Mucosa of descending colon (tissue), 3 donors: Measurements from ENCODE around the gene RHOBTB1. TPM values are rescaled to one million over a fixed set of nuclear protein-coding genes. Genes with fewer than 3 reads are reported as not detected.

Source experiments
- ATAC-seq: fragments of 200-7000 bp; cut with Tn5 transposase; one replicate; pipeline ENCODE4 v1.9.1; 2020; ENCODE audit warnings: mild to moderate bottlenecking, moderate library complexity
- DNase-seq, 3 donors: peaks; one replicate each; pipeline ENCODE4 v3.0.0-alpha.2; 2020
- H3K36me3 ChIP-seq: fragments of 200-600 bp; one replicate; pipeline ENCODE4 v1.8.0; 2021; ENCODE audit warnings: low read depth, mild to moderate bottlenecking
- H3K4me1 ChIP-seq: fragments of 200-600 bp; one replicate; pipeline ENCODE4 v1.8.0; 2021; ENCODE audit warnings: low read depth, mild to moderate bottlenecking
- H3K4me3 ChIP-seq: fragments of 200-600 bp; one replicate; pipeline ENCODE4 v1.8.0; 2021; ENCODE audit warnings: mild to moderate bottlenecking
- H3K9me3 ChIP-seq: fragments of 200-600 bp; one replicate; pipeline ENCODE4 v1.8.0; 2021; ENCODE audit warnings: mild to moderate bottlenecking
- intact Hi-C, 2 donors: fragments of 100-400 bp; cut with DNase I in 1 of 2; cut with micrococcal nuclease in 1 of 2; formaldehyde crosslinking; loops; one replicate each; pipeline versions ENCODE4 v1.11.0 to v1.11.1; 2022; cut with DNase I, micrococcal nuclease
- total RNA-seq, 3 donors: library from RNA; stranded (reverse); fragmentation: NEBNext Ultra II Directional in 2 of 3; extraction: Animal tissue kit (Norgen Biotek cat#: 25700) in 2 of 3; gene quantifications; one replicate each; pipeline versions ENCODE4 v1.2.1 to v1.2.4, GENCODE V29; 2021 to 2023
- TF ChIP-seq, protein P1 (sequence below): fragments of 200-600 bp; IDR thresholded peaks from one replicate; pipeline ENCODE4 v1.8.0; 2022; ENCODE audit warnings: antibody characterized with exemption, mild to moderate bottlenecking
- donor health status: DM: no; HTN: no; CAD: no; lungs with moderate emphysema.
- donor health status: DM: no; HTN: no; CAD: no.
- donor health status: DM: no; HTN: yes; CAD: no.

The RHOBTB1 gene
- total RNA-seq, 3 donors from 2014 or later = 5.8 to 8.0 (median 6.9) TPM

DNA sequence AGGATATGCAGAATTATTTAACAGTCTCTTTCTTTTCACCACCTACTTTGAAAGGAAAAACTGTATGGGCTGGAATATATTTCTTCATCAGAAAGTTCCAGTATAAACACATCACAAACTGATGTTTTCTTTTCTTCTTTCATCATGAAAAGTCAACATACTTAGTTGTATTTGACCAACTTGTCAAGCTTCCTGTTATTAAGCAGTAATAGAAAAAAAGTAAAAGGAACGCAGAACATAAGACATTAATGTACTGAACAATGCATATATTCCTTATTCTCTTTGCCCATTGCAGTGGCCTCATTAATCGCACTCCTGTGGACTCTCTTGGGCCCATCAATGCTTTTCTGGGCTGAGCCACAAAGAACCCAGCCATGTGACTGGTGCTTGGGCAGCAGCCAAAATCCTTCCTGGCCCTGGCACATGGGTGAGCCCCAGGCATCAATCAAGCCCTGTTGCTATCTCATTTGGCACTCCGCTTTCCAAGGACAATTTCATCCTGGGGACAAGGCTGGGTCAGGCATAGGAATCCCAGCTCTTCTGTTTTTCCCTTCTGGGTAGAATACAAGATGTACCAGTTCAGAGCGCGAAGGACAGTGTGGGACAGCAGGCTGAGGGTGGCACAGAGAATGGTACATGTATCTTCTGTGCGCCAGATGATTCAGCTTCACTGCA lies 42.3 kb downstream of the RHOBTB1 start:
- Histone ChIP-seq H3K4me3 (no peak overlapping the region), H3K9me3 (no peaks in the 10 kb centered on the region), H3K36me3 (no peaks in the 10 kb centered on the region), H3K4me1 (no peaks in the 10 kb centered on the region)
- no peak for DNase-seq
- intact Hi-C loops = no loop called here
- no peak for ATAC-seq
- TF ChIP-seq, protein P1, sequence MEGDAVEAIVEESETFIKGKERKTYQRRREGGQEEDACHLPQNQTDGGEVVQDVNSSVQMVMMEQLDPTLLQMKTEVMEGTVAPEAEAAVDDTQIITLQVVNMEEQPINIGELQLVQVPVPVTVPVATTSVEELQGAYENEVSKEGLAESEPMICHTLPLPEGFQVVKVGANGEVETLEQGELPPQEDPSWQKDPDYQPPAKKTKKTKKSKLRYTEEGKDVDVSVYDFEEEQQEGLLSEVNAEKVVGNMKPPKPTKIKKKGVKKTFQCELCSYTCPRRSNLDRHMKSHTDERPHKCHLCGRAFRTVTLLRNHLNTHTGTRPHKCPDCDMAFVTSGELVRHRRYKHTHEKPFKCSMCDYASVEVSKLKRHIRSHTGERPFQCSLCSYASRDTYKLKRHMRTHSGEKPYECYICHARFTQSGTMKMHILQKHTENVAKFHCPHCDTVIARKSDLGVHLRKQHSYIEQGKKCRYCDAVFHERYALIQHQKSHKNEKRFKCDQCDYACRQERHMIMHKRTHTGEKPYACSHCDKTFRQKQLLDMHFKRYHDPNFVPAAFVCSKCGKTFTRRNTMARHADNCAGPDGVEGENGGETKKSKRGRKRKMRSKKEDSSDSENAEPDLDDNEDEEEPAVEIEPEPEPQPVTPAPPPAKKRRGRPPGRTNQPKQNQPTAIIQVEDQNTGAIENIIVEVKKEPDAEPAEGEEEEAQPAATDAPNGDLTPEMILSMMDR = no peak

DNA sequence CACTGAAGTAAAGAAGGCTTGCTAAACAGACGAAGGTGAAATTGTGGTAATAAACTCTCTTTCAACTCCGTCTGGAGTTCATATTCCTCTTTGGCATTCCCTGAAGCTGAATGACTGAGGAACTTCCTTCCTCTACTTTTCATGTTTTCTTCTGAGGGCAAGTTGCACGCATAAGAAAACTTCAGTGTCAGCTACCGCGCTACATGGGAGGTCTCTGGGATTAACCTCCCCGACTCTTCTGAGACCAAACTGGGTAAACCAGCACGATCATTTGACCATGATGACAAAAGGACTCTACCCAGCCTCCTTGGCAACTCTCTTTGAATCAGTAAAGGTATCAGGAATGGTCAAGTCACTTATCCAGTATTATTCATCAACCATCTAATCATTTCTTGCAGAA lies 44.7 kb downstream of the RHOBTB1 start:
- Histone ChIP-seq H3K4me3 (no peak overlapping the region), H3K9me3 (no peaks in the 10 kb centered on the region), H3K36me3 (no peaks in the 10 kb centered on the region), H3K4me1 (no peaks in the 10 kb centered on the region)
- intact Hi-C loops = no loop called here
- TF ChIP-seq, protein P1 = no peak
- DNase-seq (no peak), ATAC-seq (no peak)

DNA sequence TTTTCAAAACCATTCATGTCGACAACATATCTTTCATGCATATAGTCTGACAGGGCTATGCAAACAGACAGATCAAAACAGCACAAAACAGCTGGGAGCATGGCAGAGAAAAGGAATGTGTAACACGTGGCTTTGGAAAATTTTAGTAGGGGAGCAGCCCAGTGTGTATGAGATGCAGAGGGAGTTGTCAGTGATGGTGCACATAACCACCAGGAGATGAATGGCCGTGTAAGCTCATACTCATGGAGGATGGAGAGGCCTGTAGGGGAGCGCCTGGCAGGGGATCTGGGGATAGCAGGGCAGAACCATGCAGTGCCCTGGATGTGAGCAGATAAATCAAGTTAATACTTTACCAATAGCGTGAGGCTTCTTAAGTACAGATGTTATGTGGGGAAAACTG lies 45.7 kb downstream of the RHOBTB1 start:
- H3K36me3 ChIP-seq = no peaks in the 10 kb centered on the region

DNA sequence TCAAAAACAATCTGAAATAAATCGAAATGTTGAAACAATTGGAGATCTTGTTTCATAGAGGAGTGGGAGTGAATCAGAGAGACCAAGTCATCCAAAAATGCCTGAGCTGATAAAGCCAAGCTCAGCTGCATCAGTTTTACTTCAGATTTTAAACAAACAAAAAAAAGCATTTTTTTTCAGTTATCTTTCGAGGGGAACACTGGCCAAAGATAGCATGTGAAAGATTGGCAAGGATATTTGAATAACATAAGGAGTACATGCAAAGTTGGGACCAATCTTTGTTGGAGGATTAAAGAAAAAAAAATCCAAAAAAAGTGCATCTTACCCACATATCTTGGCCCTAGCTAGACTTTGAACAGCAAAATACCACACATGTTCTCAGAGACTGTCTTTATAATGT lies 47.2 kb downstream of the RHOBTB1 start:
- TF ChIP-seq, protein P1 = no peak
- Histone ChIP-seq H3K9me3 (no peaks in the 10 kb centered on the region), H3K4me1 (no peaks in the 10 kb centered on the region), H3K4me3 (no peak overlapping the region), H3K36me3 (no peaks in the 10 kb centered on the region)
- no peak for DNase-seq
- no peak for ATAC-seq
- intact Hi-C loops = no loop called here

More for the DNA sequence above, 45.7 kb downstream of the RHOBTB1 start:
- ATAC-seq = no peak
- no peaks in the 10 kb centered on the region for H3K4me1 ChIP-seq
- H3K9me3 ChIP-seq = no peaks in the 10 kb centered on the region
- intact Hi-C loops = no loop called here
- DNase-seq = no peak
- no peak overlapping the region for H3K4me3 ChIP-seq
- TF ChIP-seq, protein P1 = no peak

DNA sequence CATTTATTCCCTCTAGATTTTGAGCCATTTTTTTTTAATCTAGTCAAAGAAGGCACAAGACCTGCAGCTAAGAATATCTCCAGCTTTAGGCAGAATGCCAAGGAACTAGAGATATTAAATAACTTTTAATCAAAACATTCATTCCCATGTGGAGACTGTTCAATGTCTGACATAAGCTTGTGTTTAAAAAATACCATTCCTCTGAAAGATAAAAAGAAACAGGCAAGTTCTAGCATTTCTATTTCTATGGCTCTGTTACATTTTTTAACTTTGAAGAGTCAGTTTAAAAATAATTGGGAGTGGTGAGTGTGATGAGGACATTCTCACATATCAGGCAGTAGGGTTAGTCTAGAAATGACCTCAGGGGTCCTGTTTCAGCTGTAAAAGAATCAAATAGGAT lies 48.0 kb downstream of the RHOBTB1 start:
- DNase-seq (no peak), ATAC-seq (no peak)
- Histone ChIP-seq H3K36me3 (no peaks in the 10 kb centered on the region), H3K9me3 (no peaks in the 10 kb centered on the region), H3K4me3 (no peak overlapping the region), H3K4me1 (no peaks in the 10 kb centered on the region)
- intact Hi-C loops = no loop called here
- TF ChIP-seq, protein P1 = no peak

DNA sequence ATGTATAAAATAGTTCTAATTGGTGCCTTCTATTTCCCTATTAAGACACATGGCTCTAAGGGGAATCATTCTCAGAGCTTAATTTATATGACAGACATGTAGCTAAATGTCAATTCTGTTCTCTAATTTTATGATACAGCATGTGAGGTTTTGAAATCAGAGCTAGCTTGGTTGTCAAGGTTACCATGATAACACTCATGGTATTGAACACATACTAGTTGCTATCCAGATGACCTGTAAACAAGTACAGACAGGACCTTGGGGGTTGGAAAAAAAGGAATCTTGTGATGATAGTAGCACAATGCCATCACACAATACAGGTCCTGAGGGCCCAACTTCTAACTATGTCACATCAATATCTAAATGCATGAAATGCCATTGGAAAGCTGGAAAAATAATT lies 49.2 kb downstream of the RHOBTB1 start:
- no peaks in the 10 kb centered on the region for H3K36me3 ChIP-seq
- no peak overlapping the region for H3K4me3 ChIP-seq
- ATAC-seq = no peak
- TF ChIP-seq, protein P1 = no peak
- no peaks in the 10 kb centered on the region for H3K9me3 ChIP-seq
- no peaks in the 10 kb centered on the region for H3K4me1 ChIP-seq
- no peak for DNase-seq
- intact Hi-C loops = no loop called here
